ENCODE measurements around the gene STOX2.

GRCh38 chr4:183889190-183889589 lies 15.9 kb upstream of the STOX2 start:
- TF ChIP-seq CTCF (IDR thresholded peaks at IDR 0.05; ENCODE audit: poor library complexity) (no peak), EZH2phosphoT487 (IDR thresholded peaks at IDR 0.05; ENCODE audit: low read depth, severe bottlenecking, unreplicated experiment) (no peak)
